HG03342 (cell line): ENCODE results near the gene CD177.
"Not testable (repeated sequence)": the region's sequence is repeated elsewhere in the genome, so short reads cannot be mapped to it uniquely, and the experiment has no call there.

Experiments
- ATAC-seq: cut with Tn5 transposase; IDR thresholded peaks from one replicate; pipeline ENCODE4 v1.9.1; 2021; ENCODE audit warnings: mild to moderate bottlenecking, moderate library complexity; ENCODE audit not compliant: unreplicated experiment

The CD177 gene

GRCh38 chr19:43332058-43332922 is 21.2 kb upstream of the CD177 start:
- no peak for ATAC-seq

GRCh38 chr19:43336508-43336907 is 17.0 kb upstream of the CD177 start:
- ATAC-seq, result not testable (repeated sequence)

DNA sequence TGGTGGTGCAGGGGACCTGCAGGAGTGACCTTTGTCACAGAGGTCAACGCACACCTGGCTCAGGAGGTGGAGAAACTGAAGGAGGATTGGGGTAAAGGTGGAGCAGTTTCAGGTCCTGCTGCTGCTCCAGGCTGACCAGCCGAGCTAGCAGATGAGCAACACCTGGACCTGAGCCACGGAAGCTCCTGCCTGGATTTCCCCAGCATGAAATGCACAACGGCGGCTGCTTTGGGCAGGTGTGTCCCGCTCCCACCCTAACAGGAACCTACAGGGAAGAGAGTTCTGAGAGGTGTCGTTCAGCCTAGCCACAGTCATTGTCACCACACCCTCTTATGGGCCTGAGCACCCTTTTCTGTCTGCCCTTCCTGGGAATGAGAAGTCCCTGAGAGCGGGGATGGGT is 15.7 kb upstream of the CD177 start:
- ATAC-seq, result no peak

DNA sequence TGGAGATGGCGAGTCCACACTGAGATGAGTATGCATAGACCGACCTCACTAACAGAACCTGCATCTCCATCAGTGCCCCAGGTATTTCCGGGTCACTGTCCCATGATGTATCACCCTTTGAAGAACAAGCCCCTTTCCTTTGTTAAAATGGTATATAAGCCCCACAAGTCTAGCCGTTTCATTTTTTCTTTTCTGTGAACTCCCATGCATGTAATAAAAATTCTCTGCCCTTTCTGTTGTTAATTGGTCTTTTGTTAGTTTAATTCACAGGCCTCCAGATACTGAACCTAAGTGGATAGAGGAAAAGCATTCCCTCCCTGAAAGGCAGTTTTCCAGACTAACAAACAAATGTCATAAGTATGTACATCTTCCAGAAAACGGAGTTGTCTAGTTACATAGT is 15.0 kb upstream of the CD177 start:
- no peak for ATAC-seq

DNA sequence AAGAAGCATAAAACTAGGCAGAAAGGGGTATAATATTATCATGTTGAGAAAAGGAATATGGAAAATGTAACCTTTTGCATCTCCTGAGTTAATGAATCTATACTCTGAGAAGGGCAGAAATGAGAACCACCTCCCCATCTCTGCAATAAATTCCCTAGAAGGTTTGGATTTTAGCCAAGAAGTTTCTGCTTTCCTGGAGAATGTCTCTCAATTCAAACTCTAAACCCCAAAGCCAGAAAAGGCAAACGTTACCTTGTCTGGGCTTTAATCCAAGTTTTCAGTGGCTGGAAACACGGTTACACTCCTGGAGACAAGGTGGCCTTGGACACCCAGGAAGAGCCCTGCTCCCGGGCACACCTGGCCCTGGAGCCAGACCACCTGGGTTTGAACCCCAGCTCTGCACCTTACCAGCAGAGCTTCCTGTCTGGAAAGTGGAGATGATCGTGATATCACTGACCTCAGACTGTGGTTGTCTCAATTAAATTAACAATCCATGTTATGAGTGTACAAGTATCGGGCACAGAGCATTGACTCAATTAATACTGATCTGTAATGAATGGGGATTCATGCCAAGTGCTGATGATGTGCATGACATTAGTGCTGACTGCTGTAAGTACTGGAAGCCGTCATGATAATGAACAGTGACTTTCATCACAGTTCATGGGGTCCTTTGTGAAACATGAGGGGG is 14.1 kb upstream of the CD177 start:
- not testable (repeated sequence) for ATAC-seq

DNA sequence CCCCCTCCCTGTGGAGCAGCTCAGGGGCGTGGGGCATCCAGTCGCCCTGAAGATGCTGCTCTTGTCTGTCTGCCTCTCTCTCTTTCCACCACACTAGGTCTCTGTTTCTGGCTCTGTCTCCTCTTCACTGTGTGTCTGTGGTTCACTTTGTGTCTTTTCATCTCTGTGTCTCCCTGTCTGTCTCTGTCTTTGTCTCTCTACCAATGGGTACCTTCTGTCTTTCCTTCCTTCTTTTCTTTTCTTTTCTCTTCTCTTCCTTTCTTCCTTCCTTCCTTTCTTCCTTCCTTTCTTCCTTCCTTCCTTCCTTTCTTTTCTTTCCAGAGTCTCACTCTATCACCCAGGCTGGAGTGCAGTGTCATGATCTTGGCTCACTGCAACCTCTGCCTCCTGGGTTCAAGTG is 13.4 kb upstream of the CD177 start:
- ATAC-seq, result not testable (repeated sequence)

DNA sequence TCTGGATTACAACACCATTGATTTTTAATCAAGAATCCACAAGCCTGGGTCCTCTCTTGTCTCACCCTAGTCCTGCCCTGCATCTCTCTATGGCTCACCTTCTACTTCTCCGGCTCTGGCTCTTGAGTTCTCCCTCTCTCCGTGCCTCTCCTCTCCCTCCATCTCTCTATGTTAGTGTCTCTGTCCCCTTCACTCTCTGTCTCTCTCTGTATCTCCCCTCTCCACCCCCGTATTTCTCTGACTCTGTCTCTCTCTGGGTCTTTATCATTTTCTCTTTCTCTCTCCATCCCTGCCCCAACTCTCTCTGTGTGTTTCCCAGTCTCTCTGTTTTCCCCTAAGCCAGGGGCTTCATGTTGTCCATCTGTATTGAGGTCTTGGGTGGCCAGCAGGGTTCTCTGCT is 12.4 kb upstream of the CD177 start:
- not testable (repeated sequence) for ATAC-seq

GRCh38 chr19:43342104-43342503 is 11.4 kb upstream of the CD177 start:
- ATAC-seq, result not testable (repeated sequence)

- ATAC-seq, result not testable (repeated sequence)
Observed at GRCh38 chr19:43344347-43344925, 9.1 kb upstream of the CD177 start.

DNA sequence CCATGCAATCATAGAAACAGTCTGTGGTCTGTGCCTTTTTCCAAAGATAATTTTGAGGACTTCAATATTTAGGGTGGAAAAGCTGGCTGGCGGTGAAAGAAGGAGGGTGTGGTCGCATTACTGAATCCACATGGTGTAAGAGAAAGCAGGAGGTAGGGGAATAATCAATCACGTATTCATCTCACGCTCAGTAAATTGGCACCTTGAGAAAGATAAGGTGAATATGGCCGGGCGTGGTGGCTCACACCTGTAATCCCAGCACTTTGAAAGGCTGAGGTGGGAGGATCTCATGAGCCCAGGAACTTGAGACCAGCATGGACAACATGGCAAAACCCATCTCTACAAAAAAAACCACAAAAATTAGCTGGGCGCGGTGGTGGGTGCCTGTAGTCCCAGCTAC is 3.7 kb upstream of the CD177 start:
- ATAC-seq, result not testable (repeated sequence)

GRCh38 chr19:43351998-43352746 is 1.3 kb upstream of the CD177 start:
- no peak for ATAC-seq

- ATAC-seq, result no peak
Observed at GRCh38 chr19:43354305-43354627, 780 bp downstream of the CD177 start.

DNA sequence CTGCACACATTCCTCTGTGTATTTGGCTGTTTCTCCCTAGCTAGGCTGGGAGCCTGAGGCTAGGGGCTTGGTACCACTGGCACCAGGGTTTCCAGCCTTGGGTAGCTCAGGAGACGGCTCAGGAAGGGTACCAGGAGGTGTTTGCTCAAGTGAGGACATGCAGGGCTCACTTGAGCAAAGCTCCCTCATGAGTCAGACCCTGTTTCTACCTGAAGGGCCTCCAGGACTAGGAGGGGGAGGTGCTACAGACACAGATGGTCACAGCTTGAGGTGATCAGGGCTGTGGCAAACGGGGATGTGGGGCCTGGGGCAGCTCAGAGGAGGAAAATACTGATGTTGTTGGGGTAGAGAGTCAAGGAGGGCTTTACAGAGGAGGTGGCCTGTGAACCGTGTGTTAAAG is 3.3 kb downstream of the CD177 start:
- not testable (repeated sequence) for ATAC-seq

GRCh38 chr19:43362179-43362578 is 8.7 kb downstream of the CD177 start:
- no peak for ATAC-seq

GRCh38 chr19:43362745-43363144 is 9.3 kb downstream of the CD177 start:
- ATAC-seq, result no peak

- ATAC-seq, result not testable (repeated sequence)
Observed at GRCh38 chr19:43365677-43366076, 12.2 kb downstream of the CD177 start.

GRCh38 chr19:43367822-43368221 is 14.3 kb downstream of the CD177 start:
- ATAC-seq, result no peak

DNA sequence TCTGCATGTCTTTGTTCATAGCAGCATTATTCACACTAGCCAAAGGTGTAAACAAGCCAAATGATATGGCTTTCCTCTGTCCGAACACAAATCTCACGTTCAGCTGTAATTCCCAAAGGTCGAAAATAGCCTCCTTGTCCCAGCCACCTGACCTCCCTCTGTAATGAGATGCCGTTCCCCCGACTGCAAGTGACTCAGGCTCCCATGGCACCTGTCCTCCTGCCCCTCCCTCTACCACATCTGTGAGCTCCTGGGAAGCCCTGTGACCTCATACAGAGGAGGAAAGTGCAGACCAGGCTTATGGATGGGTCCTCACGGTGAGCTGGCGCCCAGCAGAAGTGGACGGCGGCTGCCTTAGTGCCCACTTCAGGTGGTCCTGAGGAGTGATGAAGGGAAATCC is 15.4 kb downstream of the CD177 start:
- not testable (repeated sequence) for ATAC-seq

- ATAC-seq, result no peak
Observed at GRCh38 chr19:43371909-43372308, 18.4 kb downstream of the CD177 start.

GRCh38 chr19:43372462-43372861 is 19.0 kb downstream of the CD177 start:
- ATAC-seq, result no peak

DNA sequence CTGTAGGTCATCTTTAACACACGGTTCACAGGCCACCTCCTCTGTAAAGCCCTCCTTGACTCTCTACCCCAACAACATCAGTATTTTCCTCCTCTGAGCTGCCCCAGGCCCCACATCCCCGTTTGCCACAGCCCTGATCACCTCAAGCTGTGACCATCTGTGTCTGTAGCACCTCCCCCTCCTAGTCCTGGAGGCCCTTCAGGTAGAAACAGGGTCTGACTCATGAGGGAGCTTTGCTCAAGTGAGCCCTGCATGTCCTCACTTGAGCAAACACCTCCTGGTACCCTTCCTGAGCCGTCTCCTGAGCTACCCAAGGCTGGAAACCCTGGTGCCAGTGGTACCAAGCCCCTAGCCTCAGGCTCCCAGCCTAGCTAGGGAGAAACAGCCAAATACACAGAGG is 24.1 kb downstream of the CD177 start:
- not testable (repeated sequence) for ATAC-seq
